ENCODE results near the gene LUZP4. TPM values are rescaled to one million over a fixed set of nuclear protein-coding genes. Genes with fewer than 3 reads are reported as not detected.

The LUZP4 gene
- total RNA-seq, 2 donors from 2014 or later: 10.1 TPM; not detected in 1

- no peaks in the 10 kb centered on the region for H3K27me3 ChIP-seq (replicated peaks; ENCODE audit: insufficient read depth)
- 10% methylated on average over 3 of the region's 3 CpGs for WGBS
- H3K9me3 ChIP-seq: no peaks in the 10 kb centered on the region
- no peaks in the 10 kb centered on the region for H3K4me1 ChIP-seq (replicated peaks)
- DNase-seq (ENCODE audit: low spot score): no peak
- H3K36me3 ChIP-seq: no peaks in the 10 kb centered on the region
- intact Hi-C loops (cut with DNase I): no loop called here
- no peak overlapping the region for H3K27ac ChIP-seq
- TF ChIP-seq POLR2AphosphoS5 (IDR thresholded peaks at IDR 0.05): no peak
- TF ChIP-seq POLR2A (IDR thresholded peaks at IDR 0.05): no peak
- TF ChIP-seq CTCF (IDR thresholded peaks at IDR 0.05): no peak
- no peak overlapping the region for H3K4me3 ChIP-seq
Measured at GRCh38 chrX:115259238-115259875, 30.2 kb upstream of the LUZP4 start.

GRCh38 chrX:115260330-115260729 is 29.2 kb upstream of the LUZP4 start:
- DNase-seq (ENCODE audit: low spot score): no peak
- intact Hi-C loops (cut with DNase I): no loop called here
- Histone ChIP-seq H3K4me1 (replicated peaks) (no peaks in the 10 kb centered on the region), H3K4me3 (no peak overlapping the region), H3K27ac (no peak overlapping the region), H3K9me3 (no peaks in the 10 kb centered on the region), H3K27me3 (replicated peaks; ENCODE audit: insufficient read depth) (no peaks in the 10 kb centered on the region), H3K36me3 (no peaks in the 10 kb centered on the region)
- TF ChIP-seq POLR2A (IDR thresholded peaks at IDR 0.05): no peak
- no peak for TF ChIP-seq CTCF (IDR thresholded peaks at IDR 0.05)
- no peak for TF ChIP-seq POLR2AphosphoS5 (IDR thresholded peaks at IDR 0.05)
- WGBS: 88% methylated on average over 3 of the region's 3 CpGs

GRCh38 chrX:115261148-115261547 is 28.4 kb upstream of the LUZP4 start:
- no peak for TF ChIP-seq POLR2A (IDR thresholded peaks at IDR 0.05)
- TF ChIP-seq CTCF (IDR thresholded peaks at IDR 0.05): no peak
- TF ChIP-seq POLR2AphosphoS5 (IDR thresholded peaks at IDR 0.05): no peak
- Histone ChIP-seq H3K9me3 (no peaks in the 10 kb centered on the region), H3K27ac (no peak overlapping the region), H3K27me3 (replicated peaks; ENCODE audit: insufficient read depth) (no peaks in the 10 kb centered on the region), H3K4me1 (replicated peaks) (no peaks in the 10 kb centered on the region), H3K36me3 (no peaks in the 10 kb centered on the region), H3K4me3 (no peak overlapping the region)
- 62% methylated on average over 2 of the region's 2 CpGs for WGBS
- DNase-seq (ENCODE audit: low spot score): no peak
- intact Hi-C loops (cut with DNase I): no loop called here

GRCh38 chrX:115264009-115264408 is 25.5 kb upstream of the LUZP4 start:
- 92% methylated on average over 2 of the region's 2 CpGs for WGBS

More at GRCh38 chrX:115264009-115264408, 25.5 kb upstream of the LUZP4 start:
- Histone ChIP-seq H3K27me3 (replicated peaks; ENCODE audit: insufficient read depth) (no peaks in the 10 kb centered on the region), H3K9me3 (no peaks in the 10 kb centered on the region), H3K4me1 (replicated peaks) (no peaks in the 10 kb centered on the region), H3K27ac (no peak overlapping the region), H3K36me3 (no peaks in the 10 kb centered on the region), H3K4me3 (no peak overlapping the region)
- TF ChIP-seq POLR2A (IDR thresholded peaks at IDR 0.05): no peak
- TF ChIP-seq POLR2AphosphoS5 (IDR thresholded peaks at IDR 0.05): no peak
- TF ChIP-seq CTCF (IDR thresholded peaks at IDR 0.05): no peak
- no peak for DNase-seq (ENCODE audit: low spot score)
- intact Hi-C loops (cut with DNase I): no loop called here

All from prostate gland (tissue), 2 donors.